HG03565 (cell line): Measurements from ENCODE around the gene FBN3.
"Not testable (repeated sequence)": the region's sequence is repeated elsewhere in the genome, so short reads cannot be mapped to it uniquely, and the experiment has no call there.

ENCODE experiments used
- ATAC-seq: cut with Tn5 transposase; IDR thresholded peaks from one replicate; pipeline ENCODE4 v1.9.1; 2021; ENCODE audit warnings: mild to moderate bottlenecking, moderate library complexity; ENCODE audit not compliant: unreplicated experiment

The FBN3 gene

GRCh38 chr19:8120636-8121480 lies 28.5 kb downstream of the FBN3 start:
- ATAC-seq, result no peak

- no peak for ATAC-seq
Measured at GRCh38 chr19:8117991-8118390, 31.4 kb downstream of the FBN3 start.

- no peak for ATAC-seq
Measured at GRCh38 chr19:8116437-8117293, 32.7 kb downstream of the FBN3 start.

GRCh38 chr19:8115805-8116396 lies 33.5 kb downstream of the FBN3 start:
- ATAC-seq, result no peak

- no peak for ATAC-seq
Measured at GRCh38 chr19:8113017-8113416, 36.4 kb downstream of the FBN3 start.

- no peak for ATAC-seq
Measured at GRCh38 chr19:8111376-8111775, 38.0 kb downstream of the FBN3 start.

- no peak for ATAC-seq
Measured at GRCh38 chr19:8110931-8111330, 38.5 kb downstream of the FBN3 start.

- no peak for ATAC-seq
Measured at GRCh38 chr19:8109890-8110662, 39.3 kb downstream of the FBN3 start.

GRCh38 chr19:8109455-8109854 lies 39.9 kb downstream of the FBN3 start:
- ATAC-seq, result no peak

- ATAC-seq, result no peak
Measured at GRCh38 chr19:8108560-8109445, 40.6 kb downstream of the FBN3 start.

GRCh38 chr19:8107301-8107903 lies 42.0 kb downstream of the FBN3 start:
- no peak for ATAC-seq

- ATAC-seq, result no peak
Measured at GRCh38 chr19:8105471-8105870, 43.9 kb downstream of the FBN3 start.

- not testable (repeated sequence) for ATAC-seq
Measured at GRCh38 chr19:8101910-8102309, 47.5 kb downstream of the FBN3 start.

- ATAC-seq, result no peak
Measured at GRCh38 chr19:8101311-8101710, 48.1 kb downstream of the FBN3 start.

GRCh38 chr19:8097681-8098567 lies 51.5 kb downstream of the FBN3 start:
- ATAC-seq, result no peak

GRCh38 chr19:8097198-8097597 lies 52.2 kb downstream of the FBN3 start:
- no peak for ATAC-seq

GRCh38 chr19:8096071-8096470 lies 53.3 kb downstream of the FBN3 start:
- no peak for ATAC-seq

GRCh38 chr19:8095354-8095886 lies 54.0 kb downstream of the FBN3 start:
- ATAC-seq, result no peak
